HL-60 (cell line): ENCODE measurements around the gene SLC6A6.

Experiments used
- GABPA ChIP-seq: IDR thresholded peaks from 2 replicates; pipeline ENCODE4 v1.6.1; 2012; ENCODE audit warnings: low read depth
- POLR2AphosphoS5 ChIP-seq: IDR thresholded peaks from 2 replicates; pipeline ENCODE4 v1.6.1; 2012; ENCODE audit warnings: low read depth
- SPI1 ChIP-seq: IDR thresholded peaks from 2 replicates; pipeline ENCODE4 v1.6.1; 2012; ENCODE audit warnings: low read depth, mild to moderate bottlenecking, borderline replicate concordance
- TF ChIP-seq, protein P1 (sequence below): IDR thresholded peaks from one replicate; pipeline ENCODE4 v1.5.1; 2011; ENCODE audit warnings: low read length, control low read depth, inconsistent platforms; ENCODE audit not compliant: insufficient read depth
- TF ChIP-seq, protein P2 (sequence below): IDR thresholded peaks from 2 replicates; pipeline ENCODE4 v1.6.1; 2012; ENCODE audit warnings: low read depth; ENCODE audit not compliant: insufficient replicate concordance

DNA sequence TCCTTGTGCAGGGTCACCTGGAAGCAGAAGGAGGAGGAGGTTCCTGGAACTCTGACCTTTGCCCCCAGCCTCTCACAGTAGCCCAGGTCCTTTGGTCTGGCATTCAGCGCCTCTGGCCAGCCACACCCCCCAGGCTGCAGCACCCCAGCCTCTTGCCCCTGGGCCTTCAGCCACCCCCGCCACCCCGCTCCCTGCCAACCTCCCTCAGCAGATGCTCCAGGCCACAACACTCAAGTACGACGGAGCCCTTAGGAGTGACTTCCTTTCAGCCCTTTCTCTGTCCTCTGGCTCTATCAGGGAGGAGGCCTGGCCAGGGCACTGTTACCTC, 92.5 kb downstream of the SLC6A6 start:
- TF ChIP-seq GABPA (no peak), POLR2AphosphoS5 (no peak), SPI1 (no peak)
- TF ChIP-seq, protein P1, sequence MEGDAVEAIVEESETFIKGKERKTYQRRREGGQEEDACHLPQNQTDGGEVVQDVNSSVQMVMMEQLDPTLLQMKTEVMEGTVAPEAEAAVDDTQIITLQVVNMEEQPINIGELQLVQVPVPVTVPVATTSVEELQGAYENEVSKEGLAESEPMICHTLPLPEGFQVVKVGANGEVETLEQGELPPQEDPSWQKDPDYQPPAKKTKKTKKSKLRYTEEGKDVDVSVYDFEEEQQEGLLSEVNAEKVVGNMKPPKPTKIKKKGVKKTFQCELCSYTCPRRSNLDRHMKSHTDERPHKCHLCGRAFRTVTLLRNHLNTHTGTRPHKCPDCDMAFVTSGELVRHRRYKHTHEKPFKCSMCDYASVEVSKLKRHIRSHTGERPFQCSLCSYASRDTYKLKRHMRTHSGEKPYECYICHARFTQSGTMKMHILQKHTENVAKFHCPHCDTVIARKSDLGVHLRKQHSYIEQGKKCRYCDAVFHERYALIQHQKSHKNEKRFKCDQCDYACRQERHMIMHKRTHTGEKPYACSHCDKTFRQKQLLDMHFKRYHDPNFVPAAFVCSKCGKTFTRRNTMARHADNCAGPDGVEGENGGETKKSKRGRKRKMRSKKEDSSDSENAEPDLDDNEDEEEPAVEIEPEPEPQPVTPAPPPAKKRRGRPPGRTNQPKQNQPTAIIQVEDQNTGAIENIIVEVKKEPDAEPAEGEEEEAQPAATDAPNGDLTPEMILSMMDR: no peak
- TF ChIP-seq, protein P2, sequence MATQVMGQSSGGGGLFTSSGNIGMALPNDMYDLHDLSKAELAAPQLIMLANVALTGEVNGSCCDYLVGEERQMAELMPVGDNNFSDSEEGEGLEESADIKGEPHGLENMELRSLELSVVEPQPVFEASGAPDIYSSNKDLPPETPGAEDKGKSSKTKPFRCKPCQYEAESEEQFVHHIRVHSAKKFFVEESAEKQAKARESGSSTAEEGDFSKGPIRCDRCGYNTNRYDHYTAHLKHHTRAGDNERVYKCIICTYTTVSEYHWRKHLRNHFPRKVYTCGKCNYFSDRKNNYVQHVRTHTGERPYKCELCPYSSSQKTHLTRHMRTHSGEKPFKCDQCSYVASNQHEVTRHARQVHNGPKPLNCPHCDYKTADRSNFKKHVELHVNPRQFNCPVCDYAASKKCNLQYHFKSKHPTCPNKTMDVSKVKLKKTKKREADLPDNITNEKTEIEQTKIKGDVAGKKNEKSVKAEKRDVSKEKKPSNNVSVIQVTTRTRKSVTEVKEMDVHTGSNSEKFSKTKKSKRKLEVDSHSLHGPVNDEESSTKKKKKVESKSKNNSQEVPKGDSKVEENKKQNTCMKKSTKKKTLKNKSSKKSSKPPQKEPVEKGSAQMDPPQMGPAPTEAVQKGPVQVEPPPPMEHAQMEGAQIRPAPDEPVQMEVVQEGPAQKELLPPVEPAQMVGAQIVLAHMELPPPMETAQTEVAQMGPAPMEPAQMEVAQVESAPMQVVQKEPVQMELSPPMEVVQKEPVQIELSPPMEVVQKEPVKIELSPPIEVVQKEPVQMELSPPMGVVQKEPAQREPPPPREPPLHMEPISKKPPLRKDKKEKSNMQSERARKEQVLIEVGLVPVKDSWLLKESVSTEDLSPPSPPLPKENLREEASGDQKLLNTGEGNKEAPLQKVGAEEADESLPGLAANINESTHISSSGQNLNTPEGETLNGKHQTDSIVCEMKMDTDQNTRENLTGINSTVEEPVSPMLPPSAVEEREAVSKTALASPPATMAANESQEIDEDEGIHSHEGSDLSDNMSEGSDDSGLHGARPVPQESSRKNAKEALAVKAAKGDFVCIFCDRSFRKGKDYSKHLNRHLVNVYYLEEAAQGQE: no peak
